Thyroid gland (tissue), 4 donors: ENCODE data around the gene ZNF346. TPM values are rescaled to one million over a fixed set of nuclear protein-coding genes. Genes with fewer than 3 reads are reported as not detected.
"Not testable (repeated sequence)": the region's sequence is repeated elsewhere in the genome, so short reads cannot be mapped to it uniquely, and the experiment has no call there.

Experiments
- DNase-seq, 2 donors: peaks; one replicate each; pipeline ENCODE4 v3.0.0-alpha.2; 2019
- H3K27ac ChIP-seq, 3 donors: fragments of 200-600 bp; sonication (generic); 1 replicate in 2 of 3; 2 replicates in 1 of 3; pipeline ENCODE4 v1.5.1; 2016 to 2019; ENCODE audit warnings: mild to moderate bottlenecking in 1 of 3, moderate library complexity in 1 of 3
- H3K27me3 ChIP-seq: fragments of 200-600 bp; sonication (generic); one replicate; pipeline ENCODE4 v1.5.1; 2019
- H3K36me3 ChIP-seq, 2 donors: fragments of 200-600 bp; sonication (generic); one replicate each; pipeline ENCODE4 v1.5.1; 2016 to 2019
- H3K4me1 ChIP-seq, 2 donors: fragments of 200-600 bp; sonication (generic); one replicate each; pipeline ENCODE4 v1.5.1; 2017 to 2019
- H3K4me3 ChIP-seq, 3 donors: fragments of 200-600 bp; sonication (generic); replicated peaks in 1 of 3; 1 replicate in 2 of 3; 2 replicates in 1 of 3; pipeline ENCODE4 v1.5.1; 2016; ENCODE audit warnings: mild to moderate bottlenecking in 1 of 3
- H3K9me3 ChIP-seq: fragments of 200-600 bp; sonication (generic); one replicate; pipeline ENCODE4 v1.5.1; 2017
- POLR2A ChIP-seq, 2 donors: fragments of 450-650 bp; IDR thresholded peaks; one replicate each; pipeline ENCODE4 v1.6.1; 2017; ENCODE audit warnings: antibody characterized with exemption in 2 of 2, mild to moderate bottlenecking in 2 of 2, moderate library complexity in 1 of 2
- WGBS, 2 donors: methylation state at CpG; one replicate each; pipeline ENCODE4 v1.1.5; 2017; 5-methylcytosine and 5-hydroxymethylcytosine counted together
- intact Hi-C: fragments of 100-400 bp; cut with DNase I; formaldehyde crosslinking; loops from one replicate; pipeline ENCODE4 v1.15.1; 2023
- total RNA-seq, 4 donors: library from RNA; depleted of rRNA; stranded (reverse); fragments of >200 nt; gene quantifications; one replicate each; pipeline ENCODE4 v1.2.3, GENCODE V29; 2016
- TF ChIP-seq, protein P1 (sequence below), 6 experiments: fragments of 200-600 bp in 3 of 6; fragments of 450-650 bp in 3 of 6; sonication (generic) in 3 of 6; IDR thresholded peaks; one replicate each; pipeline ENCODE4 v1.5.1; 2016 to 2019; ENCODE audit warnings: antibody characterized with exemption in 6 of 6, mild to moderate bottlenecking in 2 of 6, inconsistent platforms in 1 of 6, moderate library complexity in 1 of 6

Gene ZNF346
- total RNA-seq, 4 donors from 2014 or later = 23.6 to 34.8 (median 26.2) TPM

DNA sequence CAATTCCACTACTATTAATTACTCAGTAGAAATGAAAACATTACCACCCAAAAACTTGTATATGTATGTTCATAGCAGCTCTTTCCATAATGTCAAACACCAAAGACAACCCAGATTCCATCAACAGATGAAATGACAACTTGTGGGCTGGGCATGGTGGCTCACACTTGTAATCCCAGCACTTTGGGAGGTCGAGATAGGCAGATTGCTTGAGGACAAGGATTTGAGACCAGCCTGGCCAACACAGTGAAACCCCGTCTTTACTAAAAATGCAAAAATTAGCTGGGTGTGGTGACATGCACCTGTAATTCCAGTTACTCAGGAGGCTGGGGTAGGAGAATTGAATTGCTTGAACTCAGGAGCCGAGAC, 27.4 kb upstream of the ZNF346 start:
- Histone ChIP-seq H3K27me3 (no peaks in the 10 kb centered on the region), H3K36me3 (no peaks in the 10 kb centered on the region), H3K4me3 (no peak overlapping the region), H3K27ac (no peak overlapping the region), H3K4me1 (peaks cover 0 to 4% of the 10 kb centered on the region in 2 donors), H3K9me3 (no peaks in the 10 kb centered on the region)
- TF ChIP-seq, protein P1, sequence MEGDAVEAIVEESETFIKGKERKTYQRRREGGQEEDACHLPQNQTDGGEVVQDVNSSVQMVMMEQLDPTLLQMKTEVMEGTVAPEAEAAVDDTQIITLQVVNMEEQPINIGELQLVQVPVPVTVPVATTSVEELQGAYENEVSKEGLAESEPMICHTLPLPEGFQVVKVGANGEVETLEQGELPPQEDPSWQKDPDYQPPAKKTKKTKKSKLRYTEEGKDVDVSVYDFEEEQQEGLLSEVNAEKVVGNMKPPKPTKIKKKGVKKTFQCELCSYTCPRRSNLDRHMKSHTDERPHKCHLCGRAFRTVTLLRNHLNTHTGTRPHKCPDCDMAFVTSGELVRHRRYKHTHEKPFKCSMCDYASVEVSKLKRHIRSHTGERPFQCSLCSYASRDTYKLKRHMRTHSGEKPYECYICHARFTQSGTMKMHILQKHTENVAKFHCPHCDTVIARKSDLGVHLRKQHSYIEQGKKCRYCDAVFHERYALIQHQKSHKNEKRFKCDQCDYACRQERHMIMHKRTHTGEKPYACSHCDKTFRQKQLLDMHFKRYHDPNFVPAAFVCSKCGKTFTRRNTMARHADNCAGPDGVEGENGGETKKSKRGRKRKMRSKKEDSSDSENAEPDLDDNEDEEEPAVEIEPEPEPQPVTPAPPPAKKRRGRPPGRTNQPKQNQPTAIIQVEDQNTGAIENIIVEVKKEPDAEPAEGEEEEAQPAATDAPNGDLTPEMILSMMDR (IDR thresholded peaks at IDR 0.05) = no peak
- TF ChIP-seq POLR2A (IDR thresholded peaks at IDR 0.05) = no peak
- WGBS, 2 donors = 92 to 100% methylated on average over 3 of the region's 3 CpGs
- DNase-seq = no peak
- intact Hi-C loops = no loop called here

DNA sequence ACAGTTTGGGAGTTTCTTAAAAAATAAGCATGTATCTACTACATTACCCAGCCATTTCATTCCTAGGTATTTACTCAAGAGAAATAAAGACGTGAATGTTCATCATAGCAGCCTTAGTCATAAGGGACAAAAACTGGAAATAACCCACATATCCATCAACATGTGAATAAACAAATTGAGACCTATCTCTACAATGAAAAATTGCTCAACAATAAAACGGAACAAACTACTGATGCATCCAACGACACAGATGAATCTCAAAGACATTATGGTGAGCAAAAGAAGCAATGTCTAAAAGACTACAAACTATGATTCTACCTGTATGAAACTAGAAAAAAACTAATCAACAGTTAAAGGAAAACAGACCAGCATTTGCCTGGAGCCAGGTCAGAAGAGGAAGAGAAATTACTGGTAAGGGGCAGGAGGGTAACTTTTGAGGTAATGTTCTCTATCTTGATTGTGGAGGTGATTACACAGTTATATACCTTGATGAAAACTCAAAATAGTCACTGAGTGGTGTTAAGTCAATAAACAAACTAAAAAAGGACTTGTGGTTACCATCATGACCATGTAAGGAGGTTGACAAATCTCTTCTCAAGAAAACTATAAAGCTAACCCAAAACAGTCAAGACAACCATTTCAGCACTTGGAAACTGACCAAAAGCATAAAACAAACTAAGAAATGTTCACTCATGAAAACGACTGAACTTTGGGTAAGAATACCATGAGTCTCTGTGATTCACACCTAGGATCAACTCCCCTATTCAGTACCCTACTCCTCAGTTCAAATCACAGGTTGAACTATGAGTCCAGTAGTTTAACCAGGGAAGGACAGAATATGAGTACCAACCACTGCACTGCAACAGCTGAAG, 26.4 kb upstream of the ZNF346 start:
- Histone ChIP-seq H3K27ac (no peak overlapping the region), H3K9me3 (no peaks in the 10 kb centered on the region), H3K27me3 (no peaks in the 10 kb centered on the region), H3K4me3 (no peak overlapping the region), H3K36me3 (no peaks in the 10 kb centered on the region), H3K4me1 (peaks cover 0 to 4% of the 10 kb centered on the region in 2 donors)
- no peak for TF ChIP-seq POLR2A (IDR thresholded peaks at IDR 0.05)
- TF ChIP-seq, protein P1 (IDR thresholded peaks at IDR 0.05) = no peak
- no peak for DNase-seq
- intact Hi-C loops = no loop called here
- WGBS, 2 donors = 55 to 61% methylated on average over 4 of the region's 4 CpGs

DNA sequence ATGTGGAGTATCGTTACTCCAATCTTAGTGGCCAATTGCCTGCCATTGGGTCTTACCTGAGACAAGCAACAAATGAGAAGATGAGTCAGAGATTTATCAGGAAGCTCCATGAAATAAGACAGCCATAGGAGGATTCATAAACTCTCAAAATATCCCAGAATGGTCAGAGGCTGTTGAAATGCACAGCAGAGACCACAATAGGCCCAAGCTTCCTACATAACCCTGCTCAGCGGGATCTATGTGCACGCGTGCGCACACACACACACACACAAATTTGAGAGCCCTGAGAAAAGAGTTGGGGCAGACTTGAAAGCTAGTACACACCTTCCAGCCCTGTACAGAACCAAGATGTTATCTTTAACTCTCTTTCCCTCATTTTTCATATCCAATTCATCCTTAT, 25.7 kb upstream of the ZNF346 start:
- no peak overlapping the region for H3K4me3 ChIP-seq
- no peak overlapping the region for H3K27ac ChIP-seq
- TF ChIP-seq, protein P1 (IDR thresholded peaks at IDR 0.05) = no peak
- TF ChIP-seq POLR2A (IDR thresholded peaks at IDR 0.05) = no peak
- WGBS, 2 donors = 95 to 98% methylated on average over 5 of the region's 5 CpGs
- no peaks in the 10 kb centered on the region for H3K36me3 ChIP-seq
- peaks cover 0 to 4% of the 10 kb centered on the region in 2 donors for H3K4me1 ChIP-seq
- DNase-seq = no peak
- intact Hi-C loops = no loop called here
- no peaks in the 10 kb centered on the region for H3K27me3 ChIP-seq
- H3K9me3 ChIP-seq = no peaks in the 10 kb centered on the region

DNA sequence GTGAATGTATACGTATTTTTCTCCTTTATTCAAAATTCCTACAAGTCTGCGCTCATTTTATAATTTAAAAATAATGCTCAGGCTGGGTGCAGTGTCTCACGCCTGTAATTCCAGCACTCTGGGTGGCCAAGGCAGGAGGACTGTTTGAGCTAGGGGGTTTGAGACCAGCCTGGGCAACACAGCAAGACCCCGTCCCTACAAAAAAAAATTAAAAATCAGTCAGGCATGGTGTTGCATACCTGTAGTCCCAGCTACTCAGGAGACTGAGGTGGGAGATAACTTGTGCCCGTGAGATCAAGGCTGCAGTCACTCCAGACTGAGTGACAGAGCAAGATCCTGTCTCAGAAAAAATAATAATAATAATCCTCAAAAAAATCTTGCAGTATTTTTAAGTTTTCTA, 23.7 kb upstream of the ZNF346 start:
- H3K27ac ChIP-seq = no peak overlapping the region
- no peaks in the 10 kb centered on the region for H3K27me3 ChIP-seq
- TF ChIP-seq POLR2A (IDR thresholded peaks at IDR 0.05) = no peak
- TF ChIP-seq, protein P1 (IDR thresholded peaks at IDR 0.05) = no peak
- H3K4me1 ChIP-seq = peaks cover 0 to 4% of the 10 kb centered on the region in 2 donors
- H3K4me3 ChIP-seq = no peak overlapping the region
- no peak for DNase-seq
- H3K36me3 ChIP-seq = no peaks in the 10 kb centered on the region
- WGBS, 2 donors = 96 to 97% methylated on average over 5 of the region's 5 CpGs
- no peaks in the 10 kb centered on the region for H3K9me3 ChIP-seq
- intact Hi-C loops = no loop called here

DNA sequence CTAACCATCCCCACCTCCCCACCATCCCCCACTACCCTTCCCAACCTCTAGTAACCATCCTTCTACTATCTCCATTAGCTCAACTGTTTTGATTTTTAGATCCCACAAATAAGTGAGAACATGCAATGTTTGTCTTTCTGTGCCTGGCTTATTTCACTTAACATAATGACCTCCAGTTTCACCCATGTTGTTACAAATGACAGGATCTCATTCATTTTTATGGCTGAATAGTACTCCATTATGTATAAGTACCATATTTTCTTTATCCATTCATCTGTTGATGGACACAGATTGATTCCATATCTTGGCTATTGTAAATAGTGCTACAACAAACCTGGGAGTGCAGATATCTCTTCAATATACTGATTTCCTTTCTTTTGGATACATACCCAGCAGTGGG, 23.0 kb upstream of the ZNF346 start:
- H3K4me3 ChIP-seq, H3K9me3 ChIP-seq, H3K27ac ChIP-seq, DNase-seq, H3K4me1 ChIP-seq, H3K36me3 ChIP-seq, H3K27me3 ChIP-seq, intact Hi-C loops: not testable (repeated sequence)
